ENCODE results near the gene FAM222A. TPM values are rescaled to one million over a fixed set of nuclear protein-coding genes. Genes with fewer than 3 reads are reported as not detected.

Gene FAM222A
- total and polyA plus RNA-seq, 2 experiments from 2014 or later: 0.97 TPM; not detected in 1

- no peaks in the 10 kb centered on the region for H3K79me2 ChIP-seq (ENCODE audit: insufficient read depth)
- no peak for TF ChIP-seq EZH2phosphoT487 (IDR thresholded peaks at IDR 0.05; ENCODE audit: insufficient read depth, low read depth)
- TF ChIP-seq EZH2 (IDR thresholded peaks at IDR 0.05; ENCODE audit: insufficient read depth, poor library complexity, severe bottlenecking): no peak
- no peaks in the 10 kb centered on the region for H3K9me3 ChIP-seq (ENCODE audit: low read depth)
- no peak for DNase-seq
- H3K4me3 ChIP-seq: no peak overlapping the region
- no peaks in the 10 kb centered on the region for H3K9me2 ChIP-seq (ENCODE audit: insufficient read depth)
- no peak overlapping the region for H3K9ac ChIP-seq
- H3K4me1 ChIP-seq (ENCODE audit: insufficient read depth): no peaks in the 10 kb centered on the region
- H3K4me2 ChIP-seq (ENCODE audit: unreplicated experiment): no peak overlapping the region
- no peak overlapping the region for H2AFZ ChIP-seq
- no peaks in the 10 kb centered on the region for H4K20me1 ChIP-seq (ENCODE audit: insufficient read depth)
- H3K36me3 ChIP-seq (ENCODE audit: low read depth): no peaks in the 10 kb centered on the region
- H3F3A ChIP-seq (ENCODE audit: insufficient read depth): no peaks in the 10 kb centered on the region
- in situ Hi-C loops (cut with MboI): no loop called here
- peaks cover 14% of the 10 kb centered on the region for H3K27me3 ChIP-seq (replicated peaks; ENCODE audit: insufficient read depth)
- WGBS, 2 experiments (ENCODE audit: low coverage in 1 of 2, low lambda C conversion rate in 2 of 2, missing lambda C conversion rate in 2 of 2): 81 to 89% methylated on average over 15 to 18 of the region's 18 CpGs
- H3K27ac ChIP-seq: no peak overlapping the region
These were observed 4.0 kb downstream of the FAM222A start for GRCh38 chr12:109717390-109718357.

- Histone ChIP-seq H3K4me2 (ENCODE audit: unreplicated experiment) (no peak overlapping the region), H3K9me2 (ENCODE audit: insufficient read depth) (no peaks in the 10 kb centered on the region), H3K9ac (no peak overlapping the region), H3K79me2 (ENCODE audit: insufficient read depth) (no peaks in the 10 kb centered on the region), H2AFZ (no peak overlapping the region), H3K4me3 (no peak overlapping the region), H3K27me3 (replicated peaks; ENCODE audit: insufficient read depth) (peaks cover 9% of the 10 kb centered on the region), H3F3A (ENCODE audit: insufficient read depth) (no peaks in the 10 kb centered on the region), H3K27ac (no peak overlapping the region), H3K9me3 (ENCODE audit: low read depth) (no peaks in the 10 kb centered on the region), H3K4me1 (ENCODE audit: insufficient read depth) (no peaks in the 10 kb centered on the region), H3K36me3 (ENCODE audit: low read depth) (no peaks in the 10 kb centered on the region), H4K20me1 (ENCODE audit: insufficient read depth) (no peaks in the 10 kb centered on the region)
- TF ChIP-seq EZH2phosphoT487 (IDR thresholded peaks at IDR 0.05; ENCODE audit: insufficient read depth, low read depth) (no peak), EZH2 (IDR thresholded peaks at IDR 0.05; ENCODE audit: insufficient read depth, poor library complexity, severe bottlenecking) (no peak)
- in situ Hi-C loops (cut with MboI): no loop called here
- no peak for DNase-seq
- 52 to 53% methylated on average over 32 to 33 of the region's 33 CpGs for WGBS, 2 experiments (ENCODE audit: low coverage in 1 of 2, low lambda C conversion rate in 2 of 2, missing lambda C conversion rate in 2 of 2)
These were observed 4.8 kb downstream of the FAM222A start for GRCh38 chr12:109718390-109718789.

GRCh38 chr12:109719123-109720022 lies 5.7 kb downstream of the FAM222A start:
- no peak for DNase-seq
- no peaks in the 10 kb centered on the region for H3K9me2 ChIP-seq (ENCODE audit: insufficient read depth)
- no peak overlapping the region for H3K4me2 ChIP-seq (ENCODE audit: unreplicated experiment)
- TF ChIP-seq EZH2phosphoT487 (IDR thresholded peaks at IDR 0.05; ENCODE audit: insufficient read depth, low read depth) (no peak), EZH2 (IDR thresholded peaks at IDR 0.05; ENCODE audit: insufficient read depth, poor library complexity, severe bottlenecking) (no peak)
- no peaks in the 10 kb centered on the region for H3K79me2 ChIP-seq (ENCODE audit: insufficient read depth)
- no peaks in the 10 kb centered on the region for H4K20me1 ChIP-seq (ENCODE audit: insufficient read depth)
- peaks cover 9% of the 10 kb centered on the region for H3K27me3 ChIP-seq (replicated peaks; ENCODE audit: insufficient read depth)
- H3K36me3 ChIP-seq (ENCODE audit: low read depth): no peaks in the 10 kb centered on the region
- no peaks in the 10 kb centered on the region for H3K4me1 ChIP-seq (ENCODE audit: insufficient read depth)
- in situ Hi-C loops (cut with MboI): no loop called here
- no peak overlapping the region for H3K4me3 ChIP-seq
- H2AFZ ChIP-seq: no peak overlapping the region
- H3F3A ChIP-seq (ENCODE audit: insufficient read depth): no peaks in the 10 kb centered on the region
- no peak overlapping the region for H3K9ac ChIP-seq
- no peak overlapping the region for H3K27ac ChIP-seq
- H3K9me3 ChIP-seq (ENCODE audit: low read depth): no peaks in the 10 kb centered on the region
- 61 to 63% methylated on average over 12 of the region's 12 CpGs for WGBS, 2 experiments (ENCODE audit: low coverage in 1 of 2, low lambda C conversion rate in 2 of 2, missing lambda C conversion rate in 2 of 2)

- Histone ChIP-seq H3K36me3 (ENCODE audit: low read depth) (no peaks in the 10 kb centered on the region), H3K9ac (no peak overlapping the region), H3K9me3 (ENCODE audit: low read depth) (no peaks in the 10 kb centered on the region), H3K27me3 (replicated peaks; ENCODE audit: insufficient read depth) (peaks cover 9% of the 10 kb centered on the region), H3K4me2 (ENCODE audit: unreplicated experiment) (no peak overlapping the region), H3K4me3 (no peak overlapping the region), H3K4me1 (ENCODE audit: insufficient read depth) (no peaks in the 10 kb centered on the region), H3K79me2 (ENCODE audit: insufficient read depth) (no peaks in the 10 kb centered on the region), H3K27ac (no peak overlapping the region), H3F3A (ENCODE audit: insufficient read depth) (no peaks in the 10 kb centered on the region), H4K20me1 (ENCODE audit: insufficient read depth) (no peaks in the 10 kb centered on the region), H3K9me2 (ENCODE audit: insufficient read depth) (no peaks in the 10 kb centered on the region), H2AFZ (no peak overlapping the region)
- TF ChIP-seq EZH2phosphoT487 (IDR thresholded peaks at IDR 0.05; ENCODE audit: insufficient read depth, low read depth) (no peak), EZH2 (IDR thresholded peaks at IDR 0.05; ENCODE audit: insufficient read depth, poor library complexity, severe bottlenecking) (no peak)
- WGBS, 2 experiments (ENCODE audit: low coverage in 1 of 2, low lambda C conversion rate in 2 of 2, missing lambda C conversion rate in 2 of 2): 74% methylated on average over 12 of the region's 12 CpGs
- in situ Hi-C loops (cut with MboI): no loop called here
- DNase-seq: no peak
These were observed 6.7 kb downstream of the FAM222A start for GRCh38 chr12:109720152-109720856.

Measured in GM23248 (cell line).